H1 (cell line): ENCODE results near the gene MCM5. TPM values are rescaled to one million over a fixed set of nuclear protein-coding genes. Genes with fewer than 3 reads are reported as not detected.

ENCODE experiments used
- TBP ChIP-seq: IDR thresholded peaks from 2 replicates; pipeline ENCODE4 v1.6.1; 2011; ENCODE audit warnings: low read depth, low read length, improper control_type of control experiment
- polyA plus RNA-seq, 7 experiments: library from polyadenylated mRNA; depleted of rRNA in 3 of 7; stranded (reverse) in 5 of 7; unstranded in 2 of 7; fragments of >200 nt in 5 of 7; fragments of 200-250 nt in 2 of 7; gene quantifications; 1 replicate in 5 of 7; 2 replicates in 1 of 7; 4 replicates in 1 of 7; pipeline versions ENCODE4 v1.2.1 to v1.2.3, GENCODE V29; 2011 to 2013; ENCODE audit warnings: missing spikeins in 2 of 7, mixed read lengths in 2 of 7
- total RNA-seq: library from RNA; stranded (reverse); fragmentation: NEBNext Ultra II Directional; extraction: Animal tissue kit (Norgen Biotek cat#: 25700); gene quantifications from 2 replicates; pipeline ENCODE4 v1.2.1, GENCODE V29; 2021
- TF ChIP-seq, protein P1 (sequence below): fragments of 300-600 bp; sonication (generic); IDR thresholded peaks from 2 replicates; pipeline ENCODE4 v1.7.1; 2012; ENCODE audit warnings: low read length, moderate library complexity, mild to moderate bottlenecking, inconsistent platforms; ENCODE audit not compliant: insufficient replicate concordance

The MCM5 gene
- total and polyA plus RNA-seq, 2 of the 8 experiments (the other 6 are each of a cell fraction or from before 2014, with no cell fraction given) = 210 to 305 TPM

GRCh38 chr22:35435201-35435740, 35.3 kb downstream of the MCM5 start (continued):
- TF ChIP-seq, protein P1, sequence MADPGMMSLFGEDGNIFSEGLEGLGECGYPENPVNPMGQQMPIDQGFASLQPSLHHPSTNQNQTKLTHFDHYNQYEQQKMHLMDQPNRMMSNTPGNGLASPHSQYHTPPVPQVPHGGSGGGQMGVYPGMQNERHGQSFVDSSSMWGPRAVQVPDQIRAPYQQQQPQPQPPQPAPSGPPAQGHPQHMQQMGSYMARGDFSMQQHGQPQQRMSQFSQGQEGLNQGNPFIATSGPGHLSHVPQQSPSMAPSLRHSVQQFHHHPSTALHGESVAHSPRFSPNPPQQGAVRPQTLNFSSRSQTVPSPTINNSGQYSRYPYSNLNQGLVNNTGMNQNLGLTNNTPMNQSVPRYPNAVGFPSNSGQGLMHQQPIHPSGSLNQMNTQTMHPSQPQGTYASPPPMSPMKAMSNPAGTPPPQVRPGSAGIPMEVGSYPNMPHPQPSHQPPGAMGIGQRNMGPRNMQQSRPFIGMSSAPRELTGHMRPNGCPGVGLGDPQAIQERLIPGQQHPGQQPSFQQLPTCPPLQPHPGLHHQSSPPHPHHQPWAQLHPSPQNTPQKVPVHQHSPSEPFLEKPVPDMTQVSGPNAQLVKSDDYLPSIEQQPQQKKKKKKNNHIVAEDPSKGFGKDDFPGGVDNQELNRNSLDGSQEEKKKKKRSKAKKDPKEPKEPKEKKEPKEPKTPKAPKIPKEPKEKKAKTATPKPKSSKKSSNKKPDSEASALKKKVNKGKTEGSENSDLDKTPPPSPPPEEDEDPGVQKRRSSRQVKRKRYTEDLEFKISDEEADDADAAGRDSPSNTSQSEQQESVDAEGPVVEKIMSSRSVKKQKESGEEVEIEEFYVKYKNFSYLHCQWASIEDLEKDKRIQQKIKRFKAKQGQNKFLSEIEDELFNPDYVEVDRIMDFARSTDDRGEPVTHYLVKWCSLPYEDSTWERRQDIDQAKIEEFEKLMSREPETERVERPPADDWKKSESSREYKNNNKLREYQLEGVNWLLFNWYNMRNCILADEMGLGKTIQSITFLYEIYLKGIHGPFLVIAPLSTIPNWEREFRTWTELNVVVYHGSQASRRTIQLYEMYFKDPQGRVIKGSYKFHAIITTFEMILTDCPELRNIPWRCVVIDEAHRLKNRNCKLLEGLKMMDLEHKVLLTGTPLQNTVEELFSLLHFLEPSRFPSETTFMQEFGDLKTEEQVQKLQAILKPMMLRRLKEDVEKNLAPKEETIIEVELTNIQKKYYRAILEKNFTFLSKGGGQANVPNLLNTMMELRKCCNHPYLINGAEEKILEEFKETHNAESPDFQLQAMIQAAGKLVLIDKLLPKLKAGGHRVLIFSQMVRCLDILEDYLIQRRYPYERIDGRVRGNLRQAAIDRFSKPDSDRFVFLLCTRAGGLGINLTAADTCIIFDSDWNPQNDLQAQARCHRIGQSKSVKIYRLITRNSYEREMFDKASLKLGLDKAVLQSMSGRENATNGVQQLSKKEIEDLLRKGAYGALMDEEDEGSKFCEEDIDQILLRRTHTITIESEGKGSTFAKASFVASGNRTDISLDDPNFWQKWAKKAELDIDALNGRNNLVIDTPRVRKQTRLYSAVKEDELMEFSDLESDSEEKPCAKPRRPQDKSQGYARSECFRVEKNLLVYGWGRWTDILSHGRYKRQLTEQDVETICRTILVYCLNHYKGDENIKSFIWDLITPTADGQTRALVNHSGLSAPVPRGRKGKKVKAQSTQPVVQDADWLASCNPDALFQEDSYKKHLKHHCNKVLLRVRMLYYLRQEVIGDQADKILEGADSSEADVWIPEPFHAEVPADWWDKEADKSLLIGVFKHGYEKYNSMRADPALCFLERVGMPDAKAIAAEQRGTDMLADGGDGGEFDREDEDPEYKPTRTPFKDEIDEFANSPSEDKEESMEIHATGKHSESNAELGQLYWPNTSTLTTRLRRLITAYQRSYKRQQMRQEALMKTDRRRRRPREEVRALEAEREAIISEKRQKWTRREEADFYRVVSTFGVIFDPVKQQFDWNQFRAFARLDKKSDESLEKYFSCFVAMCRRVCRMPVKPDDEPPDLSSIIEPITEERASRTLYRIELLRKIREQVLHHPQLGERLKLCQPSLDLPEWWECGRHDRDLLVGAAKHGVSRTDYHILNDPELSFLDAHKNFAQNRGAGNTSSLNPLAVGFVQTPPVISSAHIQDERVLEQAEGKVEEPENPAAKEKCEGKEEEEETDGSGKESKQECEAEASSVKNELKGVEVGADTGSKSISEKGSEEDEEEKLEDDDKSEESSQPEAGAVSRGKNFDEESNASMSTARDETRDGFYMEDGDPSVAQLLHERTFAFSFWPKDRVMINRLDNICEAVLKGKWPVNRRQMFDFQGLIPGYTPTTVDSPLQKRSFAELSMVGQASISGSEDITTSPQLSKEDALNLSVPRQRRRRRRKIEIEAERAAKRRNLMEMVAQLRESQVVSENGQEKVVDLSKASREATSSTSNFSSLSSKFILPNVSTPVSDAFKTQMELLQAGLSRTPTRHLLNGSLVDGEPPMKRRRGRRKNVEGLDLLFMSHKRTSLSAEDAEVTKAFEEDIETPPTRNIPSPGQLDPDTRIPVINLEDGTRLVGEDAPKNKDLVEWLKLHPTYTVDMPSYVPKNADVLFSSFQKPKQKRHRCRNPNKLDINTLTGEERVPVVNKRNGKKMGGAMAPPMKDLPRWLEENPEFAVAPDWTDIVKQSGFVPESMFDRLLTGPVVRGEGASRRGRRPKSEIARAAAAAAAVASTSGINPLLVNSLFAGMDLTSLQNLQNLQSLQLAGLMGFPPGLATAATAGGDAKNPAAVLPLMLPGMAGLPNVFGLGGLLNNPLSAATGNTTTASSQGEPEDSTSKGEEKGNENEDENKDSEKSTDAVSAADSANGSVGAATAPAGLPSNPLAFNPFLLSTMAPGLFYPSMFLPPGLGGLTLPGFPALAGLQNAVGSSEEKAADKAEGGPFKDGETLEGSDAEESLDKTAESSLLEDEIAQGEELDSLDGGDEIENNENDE = no peak
- TF ChIP-seq TBP = no peak
